ENCODE results near the gene PTCHD1.

DNA sequence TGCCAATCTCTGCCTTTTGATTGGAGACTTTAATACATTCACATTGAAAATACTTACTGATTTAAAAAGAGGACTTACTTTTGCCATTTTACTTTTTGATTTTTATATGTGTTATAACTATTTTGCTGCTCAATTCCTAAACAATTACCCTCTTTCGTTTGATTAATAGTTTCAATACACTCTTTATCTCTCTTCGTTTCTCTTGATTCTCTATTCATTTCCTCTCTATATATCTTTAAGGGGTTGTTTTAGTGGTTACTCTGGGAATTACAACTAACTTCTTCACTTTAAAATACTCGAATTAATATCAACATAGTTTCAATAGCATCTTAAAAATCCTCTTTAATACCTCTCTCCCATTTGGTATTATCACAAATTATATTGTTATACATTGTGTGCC, 116.6 kb downstream of the PTCHD1 start:
- no peak for TF ChIP-seq EZH2 (IDR thresholded peaks at IDR 0.05; ENCODE audit: insufficient read depth, low read length)
- TF ChIP-seq, protein P1, sequence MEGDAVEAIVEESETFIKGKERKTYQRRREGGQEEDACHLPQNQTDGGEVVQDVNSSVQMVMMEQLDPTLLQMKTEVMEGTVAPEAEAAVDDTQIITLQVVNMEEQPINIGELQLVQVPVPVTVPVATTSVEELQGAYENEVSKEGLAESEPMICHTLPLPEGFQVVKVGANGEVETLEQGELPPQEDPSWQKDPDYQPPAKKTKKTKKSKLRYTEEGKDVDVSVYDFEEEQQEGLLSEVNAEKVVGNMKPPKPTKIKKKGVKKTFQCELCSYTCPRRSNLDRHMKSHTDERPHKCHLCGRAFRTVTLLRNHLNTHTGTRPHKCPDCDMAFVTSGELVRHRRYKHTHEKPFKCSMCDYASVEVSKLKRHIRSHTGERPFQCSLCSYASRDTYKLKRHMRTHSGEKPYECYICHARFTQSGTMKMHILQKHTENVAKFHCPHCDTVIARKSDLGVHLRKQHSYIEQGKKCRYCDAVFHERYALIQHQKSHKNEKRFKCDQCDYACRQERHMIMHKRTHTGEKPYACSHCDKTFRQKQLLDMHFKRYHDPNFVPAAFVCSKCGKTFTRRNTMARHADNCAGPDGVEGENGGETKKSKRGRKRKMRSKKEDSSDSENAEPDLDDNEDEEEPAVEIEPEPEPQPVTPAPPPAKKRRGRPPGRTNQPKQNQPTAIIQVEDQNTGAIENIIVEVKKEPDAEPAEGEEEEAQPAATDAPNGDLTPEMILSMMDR (IDR thresholded peaks at IDR 0.05; ENCODE audit: insufficient read depth, low read depth, low read length): no peak

Data from astrocyte (in vitro differentiated cells and primary cell).